K562 (cell line): Measurements from ENCODE around the gene CUEDC2. TPM values are rescaled to one million over a fixed set of nuclear protein-coding genes. Genes with fewer than 3 reads are reported as not detected.

Experiments
- BHLHE40 ChIP-seq: IDR thresholded peaks from 2 replicates; pipeline ENCODE4 v1.6.1; 2011; ENCODE audit warnings: low read length, improper control_type of control experiment
- BMI1 ChIP-seq: fragments of 150-350 bp; IDR thresholded peaks from 2 replicates; pipeline ENCODE4 v1.6.1; 2014; ENCODE audit warnings: low read length
- CBX5 ChIP-seq: IDR thresholded peaks from 2 replicates; pipeline ENCODE4 v1.6.1; 2014; ENCODE audit warnings: low read depth, borderline replicate concordance
- CEBPB ChIP-seq: fragments of 450-650 bp; IDR thresholded peaks from 2 replicates; pipeline ENCODE4 v1.6.1; 2016; ENCODE audit warnings: missing genetic modification characterization, missing compliant biosample characterization
- CSDE1 ChIP-seq, 2 experiments: fragments of 450-650 bp; IDR thresholded peaks; 2 replicates each; pipeline ENCODE4 v1.6.1; 2016; ENCODE audit warnings: mild to moderate bottlenecking in 1 of 2
- E4F1 ChIP-seq: fragments of 250-450 bp; sonication (Bioruptor Pico); IDR thresholded peaks from 2 replicates; pipeline ENCODE4 v1.5.0; 2021; ENCODE audit warnings: mild to moderate bottlenecking, borderline replicate concordance
- FOXJ3 ChIP-seq: sonication (generic); formaldehyde crosslinking; IDR thresholded peaks from 2 replicates; pipeline ENCODE4 v1.4.0; 2020; ENCODE audit warnings: mild to moderate bottlenecking, missing genetic modification reagents
- HNRNPK ChIP-seq: fragments of 200-400 bp; formaldehyde crosslinking; IDR thresholded peaks from one replicate; pipeline ENCODE4 v1.6.1; 2018; ENCODE audit warnings: mild to moderate bottlenecking, low read depth, low read length; ENCODE audit not compliant: poor library complexity, severe bottlenecking
- KDM1A ChIP-seq, 2 experiments: fragments of 450-650 bp; IDR thresholded peaks; 2 replicates each; pipeline ENCODE4 v1.6.1; 2016; ENCODE audit warnings: mild to moderate bottlenecking in 2 of 2
- LARP7 ChIP-seq: fragments of 450-650 bp; IDR thresholded peaks from 2 replicates; pipeline ENCODE4 v1.6.1; 2016
- MLLT1 ChIP-seq, 2 experiments: fragments of 450-650 bp; IDR thresholded peaks; 2 replicates each; pipeline ENCODE4 v1.6.1; 2016
- NCOA4 ChIP-seq: fragments of 450-650 bp; IDR thresholded peaks from 2 replicates; pipeline ENCODE4 v1.6.1; 2018; ENCODE audit warnings: mild to moderate bottlenecking; ENCODE audit not compliant: partially characterized antibody
- NR1H2 ChIP-seq: sonication (generic); formaldehyde crosslinking; IDR thresholded peaks from 2 replicates; pipeline ENCODE4 v1.4.0; 2020; ENCODE audit warnings: mild to moderate bottlenecking, missing genetic modification reagents
- PBX2 ChIP-seq, 2 experiments: IDR thresholded peaks in 1 of 2; conservative IDR thresholded peaks in 1 of 2; 2 replicates each; pipeline ENCODE4 v1.6.1; 2016; ENCODE audit warnings: low read depth in 2 of 2, mild to moderate bottlenecking in 1 of 2, missing compliant biosample characterization in 1 of 2, missing genetic modification characterization in 1 of 2, moderate library complexity in 1 of 2
- PHB ChIP-seq: fragments of 250-450 bp; sonication (Bioruptor Pico); IDR thresholded peaks from 2 replicates; pipeline ENCODE4 v1.5.0; 2021
- POLR3A ChIP-seq: IDR thresholded peaks from 2 replicates; pipeline ENCODE4 v1.6.1; 2011; ENCODE audit warnings: borderline replicate concordance, mild to moderate bottlenecking, moderate library complexity; ENCODE audit not compliant: insufficient read length, insufficient read depth; ENCODE audit errors: extremely low read depth
- ZBTB9 ChIP-seq: fragments of 450-650 bp; formaldehyde crosslinking; IDR thresholded peaks from 2 replicates; pipeline ENCODE4 v1.4.0; 2020; ENCODE audit warnings: mild to moderate bottlenecking, moderate library complexity
- ZNF695 ChIP-seq: fragments of 450-650 bp; formaldehyde crosslinking; IDR thresholded peaks from 2 replicates; pipeline ENCODE4 v1.4.0; 2020; ENCODE audit warnings: mild to moderate bottlenecking, moderate library complexity
- polyA plus RNA-seq, 8 experiments: library from polyadenylated mRNA; depleted of rRNA in 4 of 8; stranded (reverse) in 5 of 8; unstranded in 3 of 8; fragments of >200 nt; fragmentation: Nextera tagmentation in 2 of 8; fragmentation: Illumina TruSeq in 1 of 8; extraction: Ambion mirVana in 2 of 8; extraction: Trizol in 1 of 8; gene quantifications; 2 replicates each; pipeline versions ENCODE4 v1.2.1 to v1.2.3, GENCODE V29; 2011 to 2014; ENCODE audit warnings: inconsistent platforms in 1 of 8, missing spikeins in 1 of 8
- total RNA-seq, 7 experiments: library from RNA; depleted of rRNA in 6 of 7; stranded (reverse); fragments of >200 nt in 6 of 7; fragmentation: Illumina TruSeq in 2 of 7; extraction: Trizol in 2 of 7; gene quantifications; 2 replicates each; pipeline versions ENCODE4 v1.2.1 to v1.2.3, GENCODE V29; 2011 to 2021; ENCODE audit warnings: low replicate concordance in 1 of 7

Gene CUEDC2
- total and polyA plus RNA-seq, 9 of the 15 experiments (the other 6 are each of a cell fraction or from before 2014, with no cell fraction given) = 8.5 to 48.9 (median 27.4) TPM

GRCh38 chr10:102413053-102413705 is 19.2 kb downstream of the CUEDC2 start (continued):
- TF ChIP-seq BHLHE40 (no peak), ZBTB9 (CRISPR knock-in tag) (no peak), ZNF695 (no peak), NR1H2 (no peak), CEBPB (tag) (no peak), CSDE1 (IDR thresholded peaks at IDR 0.05) (peak in 1 of 2 experiments; percentile 81; a peak in 2 of 4 replicates), HNRNPK (no peak), FOXJ3 (CRISPR knock-in tag) (no peak), POLR3A (no peak), LARP7 (no peak), E4F1 (CRISPR knock-in tag) (no peak), CBX5 (no peak), BMI1 (peak; percentile 60; the same call in 1 of the 2 replicates), NCOA4 (no peak), PBX2 (CRISPR knock-in tag; IDR thresholded peaks at IDR 0.05; ENCODE audit: low read depth) (no peak), PBX2 (tag; conservative IDR thresholded peaks at IDR 0.05; ENCODE audit: low read depth) (no peak), KDM1A (IDR thresholded peaks at IDR 0.05) (peak in 1 of 2 experiments; percentile 9; a peak in 1 of 4 replicates), MLLT1 (IDR thresholded peaks at IDR 0.05) (no peak), PHB (CRISPR knock-in tag) (no peak)
- TF ChIP-seq, all 486 proteins: peak for 4
